MCF 10A (cell line): ENCODE measurements around the gene KCNIP1. TPM values are rescaled to one million over a fixed set of nuclear protein-coding genes. Genes with fewer than 3 reads are reported as not detected.

Experiments
- BruUV-seq: library from RNA; stranded (reverse); fragments of 400-500 nt; replicated peaks from 2 replicates; lab custom pipeline; 2021; lab: Mats Ljungman, UMichigan
- CTCF ChIA-PET: fragments of 300-600 bp; sonication (Branson Sonifier 250); formaldehyde crosslinking; extraction: SDS; loops from one replicate; lab custom pipeline; 2021; ENCODE audit warnings: antibody characterized with exemption, inconsistent platforms; lab: Yijun Ruan, JAX
- POLR2A ChIA-PET: fragments of 300-600, 350-650 bp; sonication (Branson Sonifier 250); formaldehyde crosslinking; extraction: SDS; loops from one replicate; lab custom pipeline; 2020; ENCODE audit warnings: antibody characterized with exemption, inconsistent platforms; lab: Yijun Ruan, JAX
- DNase-seq: peaks from one replicate; pipeline ENCODE4 v3.0.0-alpha.2; 2018; ENCODE audit not compliant: unreplicated experiment
- H3K27ac Mint-ChIP-seq: one replicate; pipeline ENCODE4 v1.8.0; 2022; ENCODE audit warnings: mild to moderate bottlenecking, low read depth, mixed read lengths; ENCODE audit not compliant: unreplicated experiment
- H3K27me3 Mint-ChIP-seq: one replicate; pipeline ENCODE4 v1.8.0; 2022; ENCODE audit warnings: mixed read lengths; ENCODE audit not compliant: insufficient read depth, unreplicated experiment
- H3K36me3 Mint-ChIP-seq: one replicate; pipeline ENCODE4 v1.8.0; 2022; ENCODE audit warnings: mild to moderate bottlenecking, moderate library complexity, mixed read lengths; ENCODE audit not compliant: insufficient read depth, unreplicated experiment
- H3K4me1 Mint-ChIP-seq: one replicate; pipeline ENCODE4 v1.8.0; 2022; ENCODE audit warnings: mixed read lengths; ENCODE audit not compliant: insufficient read depth, unreplicated experiment
- H3K4me3 Mint-ChIP-seq: one replicate; pipeline ENCODE4 v1.8.0; 2022; ENCODE audit warnings: mild to moderate bottlenecking, moderate library complexity, mixed read lengths; ENCODE audit not compliant: unreplicated experiment
- H3K9me3 Mint-ChIP-seq: one replicate; pipeline ENCODE4 v1.8.0; 2022; ENCODE audit warnings: mixed read lengths; ENCODE audit not compliant: unreplicated experiment
- CTCF ChIP-seq: fragments of 200-600 bp; IDR thresholded peaks from one replicate; pipeline ENCODE4 v1.8.0; 2022; ENCODE audit warnings: antibody characterized with exemption, mild to moderate bottlenecking; ENCODE audit not compliant: unreplicated experiment
- intact Hi-C: fragments of 100-400 bp; cut with micrococcal nuclease; formaldehyde crosslinking; loops from 2 replicates; pipeline ENCODE4 v1.14.1; 2022
- total RNA-seq: library from RNA; stranded (reverse); gene quantifications from 2 replicates; pipeline ENCODE4 v1.2.3, GENCODE V29; 2022

KCNIP1 gene
- total RNA-seq, 1 experiment from 2014 or later: not detected

GRCh38 chr5:170716396-170716795, 212.6 kb downstream of the KCNIP1 start:
- no TSS peak for BruUV-seq
- H3K36me3 Mint-ChIP-seq: no peaks in the 10 kb centered on the region
- no peak overlapping the region for H3K27ac Mint-ChIP-seq
- H3K4me3 Mint-ChIP-seq: no peak overlapping the region
- peaks cover 28% of the 10 kb centered on the region for H3K27me3 Mint-ChIP-seq
- ChIA-PET CTCF (interaction anchor here (0.6 to 1.0 kb wide), 3 partner anchors 29 to 124 kb away, joined by 3 to 5 read pairs (median 5); no protein-coding TSS in a partner anchor), POLR2A (no interaction called here)
- DNase-seq: no peak
- no peak for TF ChIP-seq CTCF
- intact Hi-C loops: no loop called here
- H3K9me3 Mint-ChIP-seq: no peaks in the 10 kb centered on the region
- no peaks in the 10 kb centered on the region for H3K4me1 Mint-ChIP-seq

DNA sequence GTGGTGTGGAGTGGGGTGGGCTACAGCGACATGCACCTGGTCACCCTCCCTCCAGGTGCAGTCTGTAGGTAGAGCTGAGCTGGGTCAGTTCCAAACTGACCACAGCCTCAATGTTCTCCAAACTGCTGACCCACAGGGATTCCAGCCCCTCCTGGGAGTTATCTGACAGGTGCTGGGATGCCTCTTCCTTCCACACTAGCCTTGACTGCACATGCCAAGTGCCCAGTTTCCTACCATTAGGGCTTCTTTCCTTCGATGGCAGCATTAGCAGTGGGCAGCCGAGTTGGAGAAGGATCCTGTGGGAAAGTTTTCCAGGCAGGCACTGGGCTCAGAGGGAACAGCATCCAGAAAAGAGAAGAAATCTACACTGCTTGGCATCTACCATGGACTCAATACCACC, 215.7 kb downstream of the KCNIP1 start:
- ChIA-PET CTCF (interaction anchor here (1.4 to 2.3 kb wide), 2 partner anchors 24 to 73 kb away, joined by 3 to 9 read pairs; no protein-coding TSS in a partner anchor), POLR2A (no interaction called here)
- no peak for DNase-seq
- H3K36me3 Mint-ChIP-seq: no peaks in the 10 kb centered on the region
- H3K27me3 Mint-ChIP-seq: peaks cover 25% of the 10 kb centered on the region
- no peaks in the 10 kb centered on the region for H3K4me1 Mint-ChIP-seq
- no peak overlapping the region for H3K4me3 Mint-ChIP-seq
- intact Hi-C loops: no loop called here
- H3K27ac Mint-ChIP-seq: no peak overlapping the region
- BruUV-seq: no TSS peak
- no peaks in the 10 kb centered on the region for H3K9me3 Mint-ChIP-seq
- TF ChIP-seq CTCF: no peak

DNA sequence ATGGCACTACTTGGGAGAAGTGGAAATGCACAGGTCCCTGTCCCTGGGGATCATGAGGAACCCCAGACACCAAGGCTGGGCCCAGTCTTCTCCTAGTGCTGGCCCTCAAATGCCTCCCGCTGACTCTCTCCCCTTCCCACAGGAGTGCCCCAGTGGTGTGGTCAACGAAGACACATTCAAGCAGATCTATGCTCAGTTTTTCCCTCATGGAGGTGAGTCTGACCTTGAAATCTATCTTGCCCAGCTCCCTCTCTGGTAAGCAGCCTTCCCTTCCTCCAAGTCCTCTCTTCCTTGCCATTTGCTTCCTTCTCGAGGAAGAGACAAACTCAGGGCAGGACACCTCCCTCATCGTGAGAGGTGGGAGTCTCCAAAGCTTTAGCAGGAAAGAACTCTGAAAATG, 216.4 kb downstream of the KCNIP1 start:
- ChIA-PET POLR2A (no interaction called here), CTCF (interaction anchor here (1.4 to 2.3 kb wide), 2 partner anchors 23 to 72 kb away, joined by 3 to 9 read pairs; no protein-coding TSS in a partner anchor)
- Mint-ChIP-seq H3K4me3 (no peak overlapping the region), H3K27ac (no peak overlapping the region), H3K36me3 (no peaks in the 10 kb centered on the region), H3K27me3 (peaks cover 19% of the 10 kb centered on the region), H3K4me1 (no peaks in the 10 kb centered on the region), H3K9me3 (no peaks in the 10 kb centered on the region)
- TF ChIP-seq CTCF: no peak
- DNase-seq: no peak
- BruUV-seq: no TSS peak
- intact Hi-C loops: no loop called here

DNA sequence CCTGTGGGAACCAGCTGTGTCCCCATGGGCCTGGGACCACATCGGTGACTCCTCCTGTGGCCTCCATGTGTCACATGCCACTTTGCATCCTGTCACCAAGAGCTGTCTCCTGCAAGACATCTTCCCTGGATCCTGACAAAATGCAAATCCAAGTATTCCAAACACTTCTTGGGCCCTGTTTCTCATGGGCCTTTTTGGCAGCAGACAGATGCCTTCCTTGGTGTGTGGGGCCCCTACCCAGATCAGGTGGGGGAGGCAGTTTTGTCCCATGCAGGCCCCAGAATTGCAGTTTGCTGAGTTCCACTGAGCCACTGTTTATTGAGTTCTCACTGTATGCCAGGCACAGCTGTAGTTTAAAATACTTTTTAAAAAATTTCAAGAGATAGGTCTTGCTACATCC, 217.2 kb downstream of the KCNIP1 start:
- no peak for TF ChIP-seq CTCF
- Mint-ChIP-seq H3K36me3 (no peaks in the 10 kb centered on the region), H3K4me3 (no peak overlapping the region), H3K9me3 (no peaks in the 10 kb centered on the region), H3K27ac (no peak overlapping the region), H3K27me3 (peaks cover 11% of the 10 kb centered on the region), H3K4me1 (no peaks in the 10 kb centered on the region)
- CTCF ChIA-PET: interaction anchor here (0.6 to 2.3 kb wide), 3 partner anchors 23 to 407 kb away, joined by 3 to 9 read pairs (median 3); no protein-coding TSS in a partner anchor
- no peak for DNase-seq
- no TSS peak for BruUV-seq
- POLR2A ChIA-PET: no interaction called here
- intact Hi-C loops: no loop called here
